Measurements from ENCODE around the gene CEP135. TPM values are rescaled to one million over a fixed set of nuclear protein-coding genes. Genes with fewer than 3 reads are reported as not detected.

Gene CEP135
- polyA plus RNA-seq, 1 donor (not counting 4 experiments of a cell fraction or from before 2014, with no cell fraction given) = 5.4 TPM

GRCh38 chr4:56055027-56055977 is 106.6 kb downstream of the CEP135 start:
- Histone ChIP-seq H3K79me2 (ENCODE audit: control insufficient read depth, insufficient read depth, low read length) (no peaks in the 10 kb centered on the region), H2AFZ (ENCODE audit: control insufficient read depth, low read length) (no peak overlapping the region), H3K9me3 (ENCODE audit: control insufficient read depth, low read depth, low read length) (no peaks in the 10 kb centered on the region), H3K36me3 (ENCODE audit: control insufficient read depth in 2 of 2, extremely low read depth in 1 of 2, insufficient read depth in 2 of 2, low read length in 2 of 2) (no peaks in the 10 kb centered on the region), H3K4me1 (ENCODE audit: control insufficient read depth, extremely low read depth, insufficient read depth, low read length) (no peaks in the 10 kb centered on the region), H3K27ac (ENCODE audit: control insufficient read depth, insufficient read depth, low read length) (no peak overlapping the region), H3K9ac (ENCODE audit: control insufficient read depth, extremely low read depth, insufficient read depth, low read length) (no peak overlapping the region), H4K20me1 (ENCODE audit: control insufficient read depth, extremely low read depth, insufficient read depth, low read length) (no peaks in the 10 kb centered on the region), H3K4me3 (ENCODE audit: control insufficient read depth in 2 of 3, extremely low read depth in 1 of 3, insufficient read depth in 2 of 3, low read depth in 1 of 3, low read length in 3 of 3) (no peak overlapping the region), H3K9me1 (ENCODE audit: control insufficient read depth, extremely low read depth, insufficient read depth, low read length) (no peaks in the 10 kb centered on the region), H3K4me2 (ENCODE audit: control insufficient read depth, extremely low read depth, insufficient read depth, low read depth, low read length) (no peak overlapping the region), H3K27me3 (ENCODE audit: control insufficient read depth, extremely low read depth, insufficient read depth, low read length) (peaks cover 13% of the 10 kb centered on the region)
- dilution Hi-C loops (cut with MboI; ENCODE audit: extremely low pct_ligation_motif_present, low sequenced_read_pairs) = no loop called here
- FAIRE-seq (no peak), DNase-seq (ENCODE audit: low read depth, low spot score) (no peak)
- no peak for TF ChIP-seq EZH2 (IDR thresholded peaks at IDR 0.05; ENCODE audit: low read length)
- no peak for TF ChIP-seq CTCF (optimal IDR thresholded peaks at IDR 0.05 in 1 of 3, IDR thresholded peaks at IDR 0.05 in 1 of 3, conservative IDR thresholded peaks at IDR 0.05 in 1 of 3; ENCODE audit: extremely low read depth in 1 of 3, insufficient read depth in 2 of 3, low read length in 3 of 3)

- no peak for DNase-seq (ENCODE audit: low read depth, low spot score)
- Histone ChIP-seq H3K36me3 (ENCODE audit: control insufficient read depth in 2 of 2, extremely low read depth in 1 of 2, insufficient read depth in 2 of 2, low read length in 2 of 2) (no peaks in the 10 kb centered on the region), H3K9ac (ENCODE audit: control insufficient read depth, extremely low read depth, insufficient read depth, low read length) (no peak overlapping the region), H3K9me1 (ENCODE audit: control insufficient read depth, extremely low read depth, insufficient read depth, low read length) (no peaks in the 10 kb centered on the region), H3K4me3 (ENCODE audit: control insufficient read depth in 2 of 3, extremely low read depth in 1 of 3, insufficient read depth in 2 of 3, low read depth in 1 of 3, low read length in 3 of 3) (no peak overlapping the region), H3K79me2 (ENCODE audit: control insufficient read depth, insufficient read depth, low read length) (no peaks in the 10 kb centered on the region), H3K4me1 (ENCODE audit: control insufficient read depth, extremely low read depth, insufficient read depth, low read length) (no peaks in the 10 kb centered on the region), H3K27ac (ENCODE audit: control insufficient read depth, insufficient read depth, low read length) (no peak overlapping the region), H2AFZ (ENCODE audit: control insufficient read depth, low read length) (no peak overlapping the region), H3K27me3 (ENCODE audit: control insufficient read depth, extremely low read depth, insufficient read depth, low read length) (peaks cover 12% of the 10 kb centered on the region), H4K20me1 (ENCODE audit: control insufficient read depth, extremely low read depth, insufficient read depth, low read length) (no peaks in the 10 kb centered on the region), H3K9me3 (ENCODE audit: control insufficient read depth, low read depth, low read length) (no peaks in the 10 kb centered on the region), H3K4me2 (ENCODE audit: control insufficient read depth, extremely low read depth, insufficient read depth, low read depth, low read length) (no peak overlapping the region)
- TF ChIP-seq EZH2 (IDR thresholded peaks at IDR 0.05; ENCODE audit: low read length) = no peak
- no peak for TF ChIP-seq CTCF (optimal IDR thresholded peaks at IDR 0.05 in 1 of 3, IDR thresholded peaks at IDR 0.05 in 1 of 3, conservative IDR thresholded peaks at IDR 0.05 in 1 of 3; ENCODE audit: extremely low read depth in 1 of 3, insufficient read depth in 2 of 3, low read length in 3 of 3)
- FAIRE-seq = no peak
- dilution Hi-C loops (cut with MboI; ENCODE audit: extremely low pct_ligation_motif_present, low sequenced_read_pairs) = no loop called here
These were observed 107.2 kb downstream of the CEP135 start for GRCh38 chr4:56055991-56056390.

All from keratinocyte (primary cell).